Nucleus accumbens (tissue), 56 donors: ENCODE results near the gene MYO5B.

Source experiments
- DNase-seq, 56 donors: peaks; one replicate each; lab custom pipeline; 2025; lab: John Stamatoyannopoulos, UW

MYO5B gene

GRCh38 chr18:50155406-50155805, 39.5 kb downstream of the MYO5B start:
- no peak for DNase-seq

GRCh38 chr18:50154420-50154819, 40.5 kb downstream of the MYO5B start:
- no peak for DNase-seq

- no peak for DNase-seq
Observed at GRCh38 chr18:50152900-50153299, 42.0 kb downstream of the MYO5B start.

DNA sequence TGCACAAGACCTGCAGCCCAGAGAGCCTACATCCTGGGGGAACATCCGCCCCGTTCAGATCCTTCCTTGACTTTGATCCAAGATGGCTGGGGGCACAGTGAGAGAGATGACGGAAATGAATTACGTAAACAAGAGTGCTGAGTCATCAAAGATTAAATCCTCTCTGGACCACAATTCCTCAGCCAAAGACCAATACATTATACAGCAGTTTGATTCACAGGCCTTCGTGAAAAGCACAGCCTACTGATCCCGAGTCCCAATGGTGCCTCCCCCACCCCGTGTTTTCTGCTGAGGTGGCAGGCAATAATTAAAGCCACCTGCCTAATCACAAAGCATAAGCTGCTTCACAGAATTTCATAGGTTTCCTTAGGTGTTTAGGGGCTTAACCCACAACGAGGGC, 43.0 kb downstream of the MYO5B start:
- DNase-seq: no peak

GRCh38 chr18:50144540-50144939, 50.4 kb downstream of the MYO5B start:
- DNase-seq: no peak

DNA sequence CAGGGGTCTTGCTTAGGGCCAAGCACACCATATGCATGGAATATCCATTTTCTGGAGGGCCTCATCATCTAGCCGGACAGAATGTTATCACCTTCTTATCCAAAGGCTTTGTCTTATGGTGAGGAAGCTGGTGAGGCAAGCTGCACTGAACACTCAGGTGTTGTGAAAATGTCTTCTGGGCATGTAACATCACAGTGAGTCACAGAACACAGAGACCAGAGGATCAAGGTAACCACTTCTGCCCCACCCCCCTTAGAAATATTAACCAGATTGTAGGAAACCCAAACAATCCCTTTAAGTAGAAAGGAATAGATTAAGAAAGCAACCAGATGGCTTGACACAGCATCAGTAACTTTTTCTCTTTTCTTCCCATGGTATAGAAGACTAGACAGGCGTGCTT, 51.1 kb downstream of the MYO5B start:
- no peak for DNase-seq

- DNase-seq: no peak
Observed at GRCh38 chr18:50143294-50143693, 51.7 kb downstream of the MYO5B start.

DNA sequence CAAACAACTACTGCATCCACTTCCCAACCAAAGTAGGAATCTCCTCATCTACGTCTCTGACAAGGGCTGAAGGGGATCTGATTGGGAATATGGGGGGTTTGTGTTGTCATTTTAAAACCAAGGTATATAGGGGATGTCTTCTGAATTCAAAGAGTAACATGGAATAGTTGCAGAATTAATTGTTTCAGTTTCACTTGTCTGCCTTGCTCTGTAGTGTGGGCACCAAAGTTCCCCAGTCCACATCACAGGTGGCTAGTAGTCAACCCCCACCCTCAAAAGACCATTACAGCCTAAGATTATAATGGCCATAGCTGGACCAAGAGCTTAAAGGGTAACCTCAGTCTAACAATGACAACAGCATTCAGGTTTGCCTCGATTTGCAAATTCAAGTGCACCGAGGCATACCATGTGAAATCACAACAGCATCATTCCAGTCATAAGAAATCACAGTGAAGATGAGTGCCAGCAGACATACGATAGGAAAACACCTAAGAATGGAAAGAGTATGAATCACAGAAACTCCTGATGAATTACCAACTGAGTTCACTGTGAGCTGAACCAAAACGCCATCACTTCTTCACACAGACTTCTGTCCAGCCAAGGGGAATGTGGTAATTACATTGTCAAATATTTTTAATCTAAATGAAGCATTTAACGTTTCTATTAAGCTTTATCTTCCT, 52.4 kb downstream of the MYO5B start:
- no peak for DNase-seq

DNA sequence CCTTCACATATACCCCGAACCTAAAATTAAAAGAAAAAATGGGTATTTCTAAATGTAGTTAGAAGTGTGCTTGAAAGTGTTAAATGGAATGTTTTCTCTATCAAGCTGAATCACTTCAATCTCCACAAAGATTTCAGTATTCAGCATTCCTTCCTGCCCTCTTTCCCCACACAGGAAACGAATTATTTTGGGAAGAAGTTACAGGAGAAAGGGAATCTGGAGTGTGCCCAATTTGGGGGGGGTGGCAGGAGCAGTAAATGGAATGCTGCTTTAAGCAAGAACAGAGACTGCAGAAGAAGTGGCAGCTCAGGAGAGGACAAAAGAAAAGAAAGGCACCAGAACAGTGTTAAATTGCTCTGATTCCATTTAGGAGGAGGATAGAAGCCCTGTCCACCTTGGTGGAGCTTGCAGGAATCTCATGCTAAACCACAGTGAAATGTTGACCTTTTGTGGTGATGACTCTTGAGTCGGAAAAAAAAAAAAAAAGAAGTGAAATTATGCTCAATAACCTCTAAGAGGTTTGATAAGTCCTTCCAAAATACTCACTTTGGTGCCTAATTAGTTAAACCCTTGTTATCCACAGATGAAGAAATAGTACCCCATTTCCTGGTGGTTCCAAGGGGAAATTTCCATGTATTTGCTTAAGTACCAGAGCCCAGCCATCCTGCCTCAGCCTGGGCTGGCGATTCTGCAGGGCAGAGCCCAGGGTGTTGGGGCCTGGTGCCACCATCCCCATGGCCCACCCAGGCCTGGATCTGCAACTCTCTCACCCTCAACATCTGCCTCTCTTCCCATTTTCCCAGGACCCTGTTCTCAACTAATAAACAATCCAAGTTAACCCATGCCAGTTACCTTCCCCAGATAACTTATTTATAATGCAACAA, 56.5 kb downstream of the MYO5B start:
- DNase-seq: no peak

- no peak for DNase-seq
Observed at GRCh38 chr18:50135903-50136302, 59.0 kb downstream of the MYO5B start.

DNA sequence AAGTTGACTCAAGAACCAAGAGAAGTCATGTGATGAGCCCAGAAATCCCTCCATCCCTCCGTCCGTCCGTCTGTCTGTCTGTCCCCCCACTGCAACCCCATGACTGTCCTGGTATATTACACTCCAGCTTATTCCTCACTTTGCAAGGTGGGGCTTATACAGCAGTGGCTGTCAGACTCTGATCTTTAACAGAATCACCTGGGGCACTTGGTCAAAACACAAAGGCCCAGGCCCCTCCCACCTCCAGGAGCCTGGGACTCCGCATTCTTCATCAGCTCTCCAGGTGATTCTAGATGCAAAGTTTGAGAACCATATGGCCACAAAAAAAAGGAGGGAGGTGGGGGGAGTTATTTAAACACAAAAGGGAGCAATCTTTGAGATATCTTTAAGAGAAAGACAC, 61.4 kb downstream of the MYO5B start:
- DNase-seq: no peak

GRCh38 chr18:50131591-50131990, 63.4 kb downstream of the MYO5B start:
- DNase-seq: no peak

DNA sequence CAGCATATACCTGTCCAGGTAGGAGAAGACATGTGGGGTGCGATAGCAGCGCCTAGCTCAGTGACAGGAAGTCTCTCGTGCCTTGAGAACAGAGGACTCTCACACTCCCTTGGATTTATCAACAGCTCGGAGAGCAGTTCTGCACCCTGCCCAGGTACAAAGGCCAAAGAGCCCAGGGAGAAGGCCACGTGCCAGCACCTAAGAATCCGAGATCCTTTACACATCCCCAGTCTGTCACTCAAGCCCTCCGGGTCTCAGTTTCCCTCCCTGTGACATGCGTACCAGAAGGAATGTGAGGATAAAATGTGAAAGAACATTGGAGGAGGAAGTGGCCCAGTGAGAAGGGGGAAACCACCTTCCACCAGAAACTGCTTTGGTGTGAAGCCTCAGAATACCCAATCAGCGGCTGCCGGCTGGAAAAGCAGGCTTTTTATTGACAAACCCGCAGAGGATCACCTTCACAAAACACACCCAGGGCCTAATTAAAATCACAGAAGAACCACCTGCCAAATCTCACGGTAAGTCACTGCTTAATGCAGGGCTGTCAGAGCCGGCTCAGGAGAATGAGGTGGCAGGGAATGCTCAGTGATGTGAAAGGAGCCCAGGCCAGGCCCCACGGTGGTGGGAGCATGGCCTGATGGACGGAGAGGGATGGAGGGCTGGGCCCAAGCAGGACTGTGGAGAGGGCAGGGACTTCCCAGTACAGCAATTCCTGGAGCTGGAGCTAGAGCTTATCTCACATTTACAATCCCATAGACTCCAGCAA, 66.3 kb downstream of the MYO5B start:
- no peak for DNase-seq

DNA sequence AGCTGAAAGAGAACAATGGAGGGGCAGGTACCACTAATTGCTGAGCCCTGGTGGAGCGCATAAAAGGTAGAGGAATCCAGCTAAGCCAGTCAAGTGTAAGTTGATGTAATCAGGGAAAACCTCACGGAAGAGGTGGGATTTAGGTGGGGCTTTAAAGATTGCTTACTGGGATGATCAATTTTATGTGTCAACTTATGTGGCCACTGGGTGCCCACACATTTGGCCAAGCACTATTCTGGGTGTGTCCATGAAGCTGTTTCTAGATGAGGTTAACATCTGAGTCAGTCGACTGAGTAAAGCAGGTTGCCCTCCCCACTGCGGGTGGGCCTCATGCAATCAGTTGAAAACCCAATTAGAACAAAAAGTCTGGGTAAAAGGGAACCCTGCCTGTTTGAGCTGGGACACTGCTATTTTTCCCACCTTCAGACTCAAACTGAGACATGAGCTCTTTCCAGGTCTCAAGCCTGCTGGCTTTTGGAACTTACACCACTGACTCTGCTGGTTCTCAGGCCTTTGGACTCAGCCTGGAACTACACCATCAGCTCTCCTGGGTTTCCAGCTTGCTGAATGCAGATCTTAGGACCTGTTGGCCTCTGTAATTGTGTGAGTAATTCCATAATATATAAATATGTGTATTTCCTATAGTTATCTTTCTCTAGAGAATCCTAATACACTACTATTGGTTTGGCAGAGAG, 67.3 kb downstream of the MYO5B start:
- DNase-seq: no peak

GRCh38 chr18:50126471-50126870, 68.5 kb downstream of the MYO5B start:
- no peak for DNase-seq

GRCh38 chr18:50125456-50125855, 69.5 kb downstream of the MYO5B start:
- no peak for DNase-seq

DNA sequence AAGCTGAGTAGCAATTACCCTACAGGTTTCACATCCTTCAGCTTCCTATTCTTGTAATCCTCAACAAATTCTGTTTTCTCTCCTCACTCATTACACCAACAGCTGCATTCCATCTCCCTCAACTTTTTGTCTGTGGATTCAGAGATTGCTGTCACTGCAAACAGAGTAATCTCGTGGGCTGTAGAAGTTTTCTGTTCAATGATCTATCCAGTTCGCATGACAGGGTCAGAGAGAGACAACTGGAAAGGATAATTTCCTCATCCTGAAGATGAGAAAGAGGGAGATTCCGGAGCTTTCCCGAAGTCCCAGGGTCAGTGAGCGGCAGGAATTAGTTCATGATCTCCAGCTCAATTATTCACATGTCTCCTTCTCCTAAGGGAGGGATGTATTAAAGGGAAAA, 75.7 kb downstream of the MYO5B start:
- DNase-seq: no peak

GRCh38 chr18:50117863-50118262, 77.1 kb downstream of the MYO5B start:
- peak in 1 of 56 donors; percentile 14 for DNase-seq

DNA sequence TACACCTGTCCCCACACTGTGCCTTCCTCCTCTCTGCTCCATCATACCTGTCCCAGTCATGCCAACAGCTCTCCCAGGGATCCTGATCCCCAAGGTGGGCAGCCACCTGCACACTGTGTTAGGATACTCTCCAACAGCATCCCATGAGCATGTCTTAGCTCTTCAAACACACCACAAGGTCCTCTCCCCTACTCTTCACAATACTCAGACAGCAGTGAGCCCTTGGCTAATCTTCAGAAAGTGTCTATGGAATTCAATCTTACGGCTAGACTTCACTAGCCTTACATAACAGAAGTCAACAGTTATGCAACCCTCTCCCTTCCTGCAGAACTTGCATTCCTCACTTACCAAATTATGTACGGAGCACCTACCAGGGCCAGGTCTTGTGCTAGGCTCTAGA, 79.9 kb downstream of the MYO5B start:
- no peak for DNase-seq

GRCh38 chr18:50114448-50114847, 80.5 kb downstream of the MYO5B start:
- DNase-seq: no peak

DNA sequence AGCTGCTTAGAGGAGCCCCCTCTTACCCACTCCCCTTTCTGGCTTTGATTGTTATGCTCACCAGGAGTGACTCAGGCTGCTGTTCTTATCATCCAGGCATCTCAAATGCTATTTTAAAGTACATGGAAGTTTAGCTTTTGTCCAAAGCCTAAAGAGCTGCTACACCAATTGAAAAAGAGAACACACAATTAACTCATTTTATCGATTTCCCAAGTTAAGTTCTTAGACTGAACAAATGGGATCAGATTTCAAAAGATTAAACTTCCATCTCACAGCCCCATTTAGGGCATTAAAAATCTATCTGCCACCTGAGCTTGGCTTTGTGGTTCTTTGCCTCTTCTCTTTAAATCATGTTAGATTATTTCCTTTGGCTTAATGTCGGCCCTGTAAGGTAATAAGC, 81.2 kb downstream of the MYO5B start:
- DNase-seq: no peak
